Hematopoietic multipotent progenitor cell treated with erythropoietin and hydrocortisone succinate and interleukin-3 and kit ligand, for 15 days (in vitro differentiated cells): Measurements from ENCODE around the gene SLTM.
"Not testable (repeated sequence)": the region's sequence is repeated elsewhere in the genome, so short reads cannot be mapped to it uniquely, and the experiment has no call there.

Source experiments
- DNase-seq: peaks from one replicate; pipeline ENCODE4 v3.0.0-alpha.2; 2015; ENCODE audit warnings: low spot score

SLTM gene

GRCh38 chr15:58926823-58927222 lies 6.7 kb downstream of the SLTM start:
- DNase-seq, result no peak

GRCh38 chr15:58924327-58924726 lies 9.2 kb downstream of the SLTM start:
- DNase-seq, result no peak

DNA sequence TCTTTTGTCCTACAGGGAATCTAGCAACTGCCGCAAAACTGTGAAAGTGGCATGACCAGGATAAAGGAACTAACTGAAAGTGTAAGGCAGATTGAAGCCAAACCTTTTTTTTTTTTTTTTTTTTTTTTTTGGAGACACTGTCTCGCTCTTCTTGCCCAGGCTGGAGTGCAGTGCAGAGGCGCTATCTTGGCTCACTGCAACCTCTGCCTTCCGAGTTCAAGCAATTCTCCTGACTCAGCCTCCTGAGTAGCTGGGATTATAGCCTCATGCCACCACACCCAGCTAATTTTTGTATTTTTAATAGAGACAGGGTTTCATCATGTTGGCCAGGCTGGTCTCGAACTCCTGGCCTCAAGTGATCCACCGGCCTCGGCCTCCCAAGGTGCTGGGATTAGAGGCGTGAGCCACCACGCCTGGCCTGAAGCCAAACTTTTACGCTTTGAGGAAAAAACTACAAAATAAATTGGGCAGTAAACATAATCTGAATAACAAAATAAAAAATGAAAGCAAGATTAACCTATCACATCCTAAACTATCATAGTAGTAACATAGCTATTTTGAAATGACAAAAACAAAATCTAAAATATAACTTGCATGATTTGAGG lies 9.7 kb downstream of the SLTM start:
- DNase-seq, result no peak

GRCh38 chr15:58923284-58923683 lies 10.2 kb downstream of the SLTM start:
- DNase-seq, result no peak

DNA sequence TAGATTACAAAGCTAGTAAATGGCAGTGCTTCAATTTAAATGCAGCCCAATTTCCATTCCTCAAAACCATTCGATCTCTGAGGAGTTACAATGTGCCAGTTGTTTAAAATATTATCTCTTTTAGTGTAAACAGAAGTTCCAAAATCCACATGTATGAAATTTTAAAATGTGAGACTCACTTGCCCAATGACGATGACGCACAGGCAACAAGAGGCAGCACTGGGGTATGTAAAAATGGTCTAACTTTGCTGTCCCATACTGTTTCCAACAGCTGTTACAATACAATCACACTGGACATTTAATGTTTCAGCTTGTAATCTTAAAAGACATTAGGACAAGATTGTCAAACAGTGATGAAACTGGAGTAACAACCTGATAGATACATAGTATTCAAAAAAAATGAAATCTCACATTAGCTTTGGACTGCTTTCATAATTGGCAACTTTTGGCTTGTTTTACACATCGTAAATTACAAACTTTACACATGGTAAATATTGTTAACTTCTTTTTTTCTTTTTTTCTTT lies 12.2 kb downstream of the SLTM start:
- no peak for DNase-seq

DNA sequence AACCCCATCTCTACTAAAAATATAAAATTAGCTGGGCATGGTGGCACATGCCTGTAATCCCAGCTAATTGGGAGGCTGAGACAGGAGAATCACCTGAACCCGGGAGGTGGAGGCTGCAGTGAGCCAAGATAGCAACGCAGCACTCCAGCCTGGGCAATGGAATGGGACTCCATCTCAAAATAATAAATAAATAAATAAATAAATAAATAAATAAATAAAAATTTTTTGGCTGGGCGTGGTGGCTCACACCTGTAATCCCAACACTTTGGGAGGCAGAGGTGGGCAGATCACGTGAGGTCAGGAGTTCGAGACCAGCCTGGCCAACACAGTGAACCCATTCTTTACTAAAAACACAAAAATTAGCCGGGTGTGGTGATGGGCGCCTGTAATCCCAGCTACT lies 13.0 kb downstream of the SLTM start:
- not testable (repeated sequence) for DNase-seq

GRCh38 chr15:58919232-58919631 lies 14.2 kb downstream of the SLTM start:
- DNase-seq, result no peak

- no peak for DNase-seq
Observed at GRCh38 chr15:58918239-58918638, 15.2 kb downstream of the SLTM start.

GRCh38 chr15:58917613-58918129 lies 15.8 kb downstream of the SLTM start:
- DNase-seq, result not testable (repeated sequence)

GRCh38 chr15:58916962-58917361 lies 16.5 kb downstream of the SLTM start:
- DNase-seq, result no peak

- DNase-seq, result no peak
Observed at GRCh38 chr15:58910456-58910855, 23.0 kb downstream of the SLTM start.

GRCh38 chr15:58909616-58910015 lies 23.9 kb downstream of the SLTM start:
- no peak for DNase-seq

DNA sequence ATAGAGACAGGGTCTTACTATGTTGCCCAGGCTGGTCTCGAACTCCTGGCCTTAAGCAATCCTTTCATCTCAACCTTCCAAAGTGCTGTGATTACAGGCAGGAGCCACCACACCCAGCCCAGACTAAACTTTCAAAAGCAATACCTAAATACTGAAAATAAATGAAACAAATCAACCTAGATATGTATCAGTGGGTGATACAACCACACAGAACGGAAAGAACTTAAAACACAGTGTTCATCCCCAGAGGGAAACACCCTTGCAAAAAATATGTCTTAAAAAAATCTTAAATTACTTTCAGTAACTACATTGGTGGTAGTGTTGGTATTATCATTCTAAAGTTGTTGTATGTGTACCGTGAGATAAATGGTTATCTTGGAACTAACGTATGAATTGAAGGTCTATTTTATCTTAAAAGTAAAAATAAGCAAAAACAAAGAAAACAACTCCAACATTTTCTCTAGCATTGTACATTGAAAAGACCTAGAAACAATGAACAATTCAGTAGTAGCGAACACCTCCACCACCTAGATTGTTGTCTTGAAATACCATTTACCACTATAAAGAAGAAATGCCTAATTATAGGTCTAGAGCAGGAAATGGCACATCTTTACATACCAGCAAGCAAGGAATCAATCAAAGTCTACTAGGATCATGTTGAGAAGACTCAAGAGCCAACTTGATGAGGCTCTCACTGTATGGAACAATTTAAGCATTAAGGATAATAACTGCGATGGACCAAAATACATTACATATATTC lies 24.7 kb downstream of the SLTM start:
- DNase-seq, result no peak

DNA sequence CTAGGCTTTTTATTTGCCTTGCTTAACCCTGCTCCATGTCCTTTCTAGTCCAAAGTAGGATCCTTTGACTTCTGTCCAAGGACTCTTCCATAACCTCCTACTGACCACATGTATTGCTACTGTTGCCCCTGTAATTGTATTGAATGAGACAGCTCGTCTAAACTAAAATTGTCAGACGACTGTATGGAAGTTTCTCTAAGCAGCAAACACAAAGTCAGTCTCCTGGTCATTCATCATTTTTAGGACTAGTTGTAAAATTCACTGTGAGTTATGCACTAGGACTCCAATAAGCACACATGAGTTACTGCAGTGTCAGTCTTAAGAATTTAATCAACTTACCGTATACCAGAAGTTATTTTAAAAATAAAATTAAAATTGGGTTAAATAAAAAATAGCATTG lies 32.8 kb downstream of the SLTM start:
- DNase-seq, result no peak

DNA sequence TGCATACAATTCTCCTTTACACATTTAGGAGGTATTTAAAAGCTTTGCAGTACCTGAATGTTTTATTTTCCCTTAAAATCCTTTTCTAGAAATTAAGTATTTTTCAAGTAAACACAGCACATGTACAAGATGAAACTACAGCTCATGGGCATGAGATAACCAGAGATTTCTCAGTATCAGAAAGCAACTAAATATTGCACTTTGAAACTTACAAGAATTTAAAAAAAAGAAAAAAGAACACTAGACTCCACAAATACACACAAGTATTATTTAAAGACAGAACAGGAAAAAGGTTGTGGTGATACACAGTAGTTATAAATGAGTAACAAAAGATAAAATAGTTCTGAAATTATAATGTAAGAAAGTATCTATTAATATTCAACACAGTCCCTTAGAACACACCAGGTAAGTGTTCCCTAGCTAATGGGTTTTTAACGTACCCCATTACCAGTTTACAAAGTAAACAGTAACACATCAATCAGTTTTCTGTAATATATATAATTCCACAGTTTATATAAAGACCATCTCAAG lies 35.3 kb downstream of the SLTM start:
- DNase-seq, result no peak

DNA sequence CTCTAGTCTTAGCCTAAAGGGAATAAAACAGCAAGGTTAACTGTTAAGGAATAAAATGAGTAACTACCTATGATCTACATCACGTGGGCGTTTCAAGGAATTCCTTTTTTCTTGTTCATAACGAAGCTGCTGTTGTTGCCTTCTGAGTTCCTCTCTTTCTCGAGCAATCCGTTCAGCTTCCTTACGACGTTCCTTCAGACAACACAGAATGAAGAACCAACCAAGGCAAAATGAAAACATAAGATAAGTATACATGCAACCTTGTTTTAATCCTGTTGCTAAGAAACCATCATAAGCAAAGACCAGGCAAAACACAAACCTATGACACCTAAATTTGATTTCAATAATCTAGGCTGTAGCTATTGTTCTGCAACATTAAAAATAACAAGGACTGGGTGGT lies 44.1 kb downstream of the SLTM start:
- DNase-seq, result no peak

DNA sequence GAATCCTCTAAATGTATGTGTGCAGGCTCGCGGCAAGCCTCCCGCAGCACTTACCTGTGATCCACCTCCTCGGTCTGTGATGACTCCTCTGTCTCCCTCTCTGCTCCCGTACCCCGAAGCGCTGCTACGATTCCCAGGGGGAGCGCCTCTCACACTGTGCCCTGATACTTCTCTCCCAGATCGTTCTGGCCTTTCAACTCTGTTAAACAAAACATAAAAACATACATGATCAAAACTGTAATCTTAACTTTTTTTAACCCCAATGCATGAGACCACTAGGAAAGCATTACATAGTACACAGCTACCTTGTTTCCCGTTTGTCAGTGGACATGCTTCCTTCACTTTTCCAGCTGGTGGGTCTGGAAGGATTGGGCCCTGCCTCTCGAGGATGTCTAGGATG lies 46.6 kb downstream of the SLTM start:
- DNase-seq, result no peak

GRCh38 chr15:58883926-58884325 lies 49.6 kb downstream of the SLTM start:
- DNase-seq, result not testable (repeated sequence)

GRCh38 chr15:58882243-58882642 lies 51.2 kb downstream of the SLTM start:
- no peak for DNase-seq

- no peak for DNase-seq
Observed at GRCh38 chr15:58880320-58880719, 53.2 kb downstream of the SLTM start.

DNA sequence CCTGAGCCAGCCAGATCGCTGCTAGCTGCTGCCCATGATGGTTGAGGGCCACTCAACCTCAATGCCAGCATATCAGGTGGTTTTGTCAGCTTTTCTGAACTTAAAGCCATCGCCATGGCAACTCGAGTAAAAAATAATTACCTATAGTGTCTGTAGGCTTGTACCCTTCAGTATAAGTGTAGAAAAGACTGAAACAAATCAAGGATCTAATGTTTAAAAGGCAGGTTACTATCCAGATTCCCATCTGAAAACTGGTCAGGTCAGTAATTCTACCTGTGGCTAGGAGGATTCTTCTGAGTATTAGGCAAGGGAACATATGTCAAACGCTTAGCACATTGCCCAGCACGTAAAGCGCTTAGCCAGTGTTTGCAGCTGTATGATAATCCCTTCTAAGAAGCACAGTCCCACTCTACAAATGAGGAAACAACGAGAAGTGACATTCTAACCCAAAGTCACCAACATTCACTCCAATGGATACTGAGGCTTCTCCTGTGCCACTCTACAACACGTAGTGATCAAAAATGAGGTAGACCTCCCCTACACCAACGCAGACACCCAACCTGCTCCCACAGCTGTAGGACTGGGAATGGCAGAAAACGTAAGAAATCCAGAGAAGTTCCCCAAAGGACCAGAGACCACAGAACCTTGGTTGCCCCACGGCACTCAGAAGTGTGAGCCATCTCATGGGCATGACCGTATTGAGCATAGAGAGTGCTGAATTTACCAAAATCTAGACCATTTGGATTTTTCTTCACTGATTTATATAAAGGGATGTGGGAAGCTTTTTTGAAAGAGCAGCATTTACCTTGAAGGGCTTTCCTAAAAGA lies 55.3 kb downstream of the SLTM start:
- no peak for DNase-seq
